GM21526 (cell line): Measurements from ENCODE around the gene IQCE.

Source experiments
- ATAC-seq: cut with Tn5 transposase; IDR thresholded peaks from one replicate; pipeline ENCODE4 v1.9.1; 2021; ENCODE audit warnings: moderate library complexity; ENCODE audit not compliant: unreplicated experiment, low FRiP score

The IQCE gene

DNA sequence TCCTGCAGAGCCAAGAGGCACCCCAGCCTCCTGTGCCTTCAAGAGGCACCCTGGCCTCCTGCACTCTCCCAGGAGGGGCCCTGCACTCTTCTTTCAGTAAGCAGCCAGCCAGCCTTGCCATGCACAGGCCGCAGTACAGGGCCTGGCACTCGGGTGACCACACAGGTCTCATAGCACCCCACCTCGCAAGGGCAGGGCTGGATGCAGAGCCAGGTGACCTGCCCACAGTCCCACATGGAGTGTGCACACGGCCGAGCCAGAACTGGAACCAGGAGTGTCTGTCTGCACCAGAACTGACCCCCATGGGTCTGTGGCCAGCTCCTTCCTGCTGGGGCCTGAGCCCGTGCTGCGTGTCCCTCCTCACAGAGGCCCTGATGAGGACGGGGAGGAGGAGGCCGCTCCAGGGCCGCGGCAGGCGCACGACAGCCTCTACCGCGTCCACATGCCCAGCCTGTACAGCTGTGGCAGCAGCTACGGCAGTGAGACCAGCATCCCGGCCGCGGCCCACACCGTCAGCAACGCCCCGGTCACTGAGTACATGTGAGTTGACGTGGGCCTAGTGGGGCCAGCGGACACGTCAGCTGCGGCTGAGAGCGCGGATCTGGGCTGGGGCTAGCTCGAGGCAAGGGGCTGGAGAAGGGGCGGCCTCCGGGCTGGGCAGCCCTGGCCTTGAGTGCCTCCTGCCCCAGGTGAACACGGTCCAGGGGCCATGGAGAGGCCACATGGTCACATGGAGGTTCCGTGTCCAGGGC is 99.3 kb downstream of the IQCE start:
- ATAC-seq, result no peak

DNA sequence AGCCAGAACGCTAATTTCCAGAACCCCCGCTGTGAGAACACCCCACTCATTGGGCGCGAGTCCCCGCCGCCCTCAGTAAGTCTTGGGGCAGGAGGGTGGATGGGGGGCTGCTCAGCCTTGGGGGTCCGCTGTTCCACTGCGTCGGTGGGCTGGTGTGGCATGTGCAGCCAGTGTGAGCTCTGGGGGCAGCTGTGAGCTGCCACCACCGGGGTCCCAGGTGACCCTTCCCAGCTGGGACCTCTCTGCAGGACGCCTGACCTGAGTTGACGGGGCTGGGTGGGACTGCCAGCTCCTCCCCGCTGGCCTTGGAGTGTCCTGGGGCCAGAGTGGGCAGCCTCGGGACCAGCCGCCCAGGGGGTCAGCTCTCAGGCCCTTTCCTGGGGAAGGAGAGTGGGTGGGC is 100.2 kb downstream of the IQCE start:
- no peak for ATAC-seq

- ATAC-seq, result no peak
Measured at GRCh38 chr7:2659556-2660358, 101.0 kb downstream of the IQCE start.

DNA sequence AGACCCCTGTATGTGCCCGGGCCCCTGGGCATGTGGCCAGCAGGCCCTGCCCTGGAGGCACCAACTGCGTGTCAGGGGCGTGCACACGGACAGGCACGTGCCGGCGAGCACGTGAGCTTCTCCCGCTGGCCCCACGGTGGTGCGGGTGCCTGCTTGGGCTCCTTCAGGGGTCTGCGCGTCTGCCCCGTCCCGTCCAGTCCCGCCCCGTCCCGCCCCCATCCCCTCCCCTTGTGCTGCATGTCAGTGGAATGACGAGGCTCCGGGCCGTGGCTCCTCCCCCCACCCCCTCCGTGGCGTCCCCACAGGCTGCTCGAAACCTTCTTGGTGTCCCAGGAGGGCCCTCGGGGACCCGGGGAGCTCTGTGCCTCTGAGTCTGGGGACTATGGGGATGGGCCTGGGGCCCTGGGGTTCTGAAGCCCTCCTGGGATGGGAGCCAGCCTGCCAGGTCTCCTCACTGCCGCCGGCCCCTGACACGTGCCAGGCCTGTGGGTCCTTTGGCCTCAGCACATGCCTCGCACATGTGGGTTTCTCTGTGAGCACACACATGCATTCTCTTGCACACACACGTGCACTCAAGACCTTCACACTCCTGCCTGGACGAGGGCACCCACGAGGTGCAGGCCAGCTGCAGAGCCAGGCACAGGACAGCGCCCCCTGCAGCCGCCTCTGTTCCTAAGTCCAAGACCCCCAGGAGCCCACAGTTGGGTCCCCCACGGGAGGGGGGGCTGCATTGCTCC is 101.7 kb downstream of the IQCE start:
- ATAC-seq, result no peak

GRCh38 chr7:2661096-2661449 is 102.3 kb downstream of the IQCE start:
- no peak for ATAC-seq

DNA sequence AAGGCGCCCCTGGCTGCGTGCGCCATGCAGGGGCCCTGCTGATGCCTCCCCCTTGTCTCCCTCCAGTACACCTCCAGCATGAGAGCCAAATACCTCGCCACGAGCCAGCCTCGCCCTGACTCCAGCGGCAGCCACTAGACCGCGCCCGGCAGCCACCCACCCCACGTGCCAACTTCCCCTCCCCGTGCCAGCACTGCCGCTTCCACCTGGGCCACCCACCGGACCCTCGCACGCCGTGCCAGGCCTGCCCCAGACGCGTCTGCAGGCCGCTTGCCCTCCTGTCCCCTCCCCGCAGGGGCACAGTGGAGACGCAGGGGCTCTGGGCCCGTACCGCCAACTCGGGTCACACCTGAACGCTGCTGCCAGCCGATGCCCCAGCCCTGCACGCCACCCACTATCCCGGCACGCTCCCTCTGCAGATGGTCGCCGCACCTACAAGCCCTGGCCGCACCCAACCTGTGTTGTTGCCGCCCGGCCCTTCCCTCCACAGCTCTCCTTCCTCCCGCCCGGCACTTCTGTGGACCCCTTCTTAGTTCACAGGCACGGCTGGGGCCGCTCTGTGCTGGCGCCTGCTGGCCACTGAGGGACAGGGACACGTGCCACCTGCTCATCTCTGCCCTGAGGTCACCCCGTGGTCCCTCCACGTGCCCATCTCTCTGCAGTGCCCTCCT is 103.0 kb downstream of the IQCE start:
- ATAC-seq, result no peak

DNA sequence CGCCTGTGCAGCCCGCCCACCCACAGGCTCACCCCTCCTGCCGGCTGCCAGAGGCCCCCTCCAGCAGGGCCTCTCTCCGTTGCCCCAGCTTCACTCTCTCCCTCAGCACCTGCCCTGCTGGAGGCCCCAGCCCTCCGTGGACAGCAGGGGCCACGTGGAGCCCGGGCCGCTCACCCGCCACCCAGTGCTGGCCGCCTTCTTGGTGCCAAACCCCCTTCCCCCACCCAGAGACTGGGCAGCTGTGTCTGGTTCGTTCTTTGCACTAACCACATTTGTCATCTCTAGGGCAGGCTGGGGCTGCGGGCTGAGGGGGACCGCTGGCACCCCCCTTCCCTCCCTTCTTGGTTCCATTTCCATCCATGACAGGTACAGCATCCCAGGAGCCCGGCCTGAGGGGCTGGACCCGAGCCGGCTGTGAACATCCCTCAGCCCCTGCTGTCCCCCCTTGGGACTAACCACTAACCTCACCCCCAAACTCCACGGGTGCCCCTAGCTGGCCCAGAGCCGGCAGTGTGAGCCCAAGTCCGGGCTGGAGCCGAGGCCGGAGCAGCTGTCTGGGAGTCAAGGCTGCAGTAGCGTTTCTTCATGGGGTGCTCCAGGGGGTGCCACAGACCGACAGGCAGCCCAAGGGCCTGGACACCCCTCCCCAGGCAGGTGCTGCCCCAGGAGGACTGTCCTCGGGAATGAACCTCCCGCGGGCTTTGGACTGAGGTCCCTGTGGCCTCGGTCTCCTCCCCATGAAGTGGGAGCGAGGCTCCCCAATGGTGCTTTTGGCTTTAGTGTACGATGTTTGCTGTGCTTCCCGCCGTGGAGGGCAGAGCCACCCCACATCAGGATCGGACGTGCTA is 103.7 kb downstream of the IQCE start:
- no peak for ATAC-seq

- no peak for ATAC-seq
Measured at GRCh38 chr7:2663121-2663886, 104.5 kb downstream of the IQCE start.

- no peak for ATAC-seq
Measured at GRCh38 chr7:2663960-2664359, 105.2 kb downstream of the IQCE start.
